ENCODE measurements around the gene GOLGA2.

GRCh38 chr9:128242828-128243214 is 33.0 kb downstream of the GOLGA2 start:
- TF ChIP-seq CTCF (conservative IDR thresholded peaks at IDR 0.05; ENCODE audit: low read length) (no peak), EZH2phosphoT487 (IDR thresholded peaks at IDR 0.05; ENCODE audit: borderline replicate concordance) (no peak)
